Left ventricle myocardium inferior (tissue), 1 donor: ENCODE results near the gene MAN2B1. TPM values are rescaled to one million over a fixed set of nuclear protein-coding genes. Genes with fewer than 3 reads are reported as not detected.
"Not testable (repeated sequence)": the region's sequence is repeated elsewhere in the genome, so short reads cannot be mapped to it uniquely, and the experiment has no call there.

Experiments
- DNase-seq: peaks from one replicate; pipeline ENCODE4 v3.0.0-alpha.2; 2020
- H3K27ac ChIP-seq: fragments of 200-600 bp; replicated peaks from 2 replicates; pipeline ENCODE4 v1.8.0; 2021
- H3K27me3 ChIP-seq: fragments of 200-600 bp; 2 replicates; pipeline ENCODE4 v1.8.0; 2021; ENCODE audit warnings: low read depth
- H3K36me3 ChIP-seq: fragments of 200-600 bp; 2 replicates; pipeline ENCODE4 v1.8.0; 2021
- H3K4me1 ChIP-seq: fragments of 200-600 bp; 2 replicates; pipeline ENCODE4 v1.8.0; 2021
- H3K4me3 ChIP-seq: fragments of 200-600 bp; 2 replicates; pipeline ENCODE4 v1.8.0; 2021; ENCODE audit warnings: mild to moderate bottlenecking, moderate library complexity
- H3K9me3 ChIP-seq: fragments of 200-600 bp; replicated peaks from 2 replicates; pipeline ENCODE4 v1.8.0; 2021
- CTCF ChIP-seq: fragments of 200-600 bp; IDR thresholded peaks from 2 replicates; pipeline ENCODE4 v1.8.0; 2021; ENCODE audit warnings: antibody characterized with exemption, mild to moderate bottlenecking, borderline replicate concordance
- intact Hi-C: fragments of 100-400 bp; cut with micrococcal nuclease; formaldehyde crosslinking; loops from one replicate; pipeline ENCODE4 v1.11.0; 2022
- total RNA-seq: library from RNA; stranded (reverse); fragmentation: NEBNext Ultra II Directional; extraction: Animal tissue kit (Norgen Biotek cat#: 25700); gene quantifications from one replicate; pipeline ENCODE4 v1.2.1, GENCODE V29; 2021
- donor health status: DM: no; HTN: yes; CAD: no; lungs with severe emphysema.

Gene MAN2B1
- total RNA-seq, 1 donor from 2014 or later, result 26.7 TPM

GRCh38 chr19:12629215-12629614, 37.3 kb downstream of the MAN2B1 start:
- intact Hi-C loops, result no loop called here
- peaks cover 24% of the 10 kb centered on the region for H3K9me3 ChIP-seq
- H3K4me1 ChIP-seq, result no peaks in the 10 kb centered on the region
- no peak overlapping the region for H3K27ac ChIP-seq
- no peak for TF ChIP-seq CTCF
- no peaks in the 10 kb centered on the region for H3K27me3 ChIP-seq
- no peak for DNase-seq
- H3K36me3 ChIP-seq, result peaks cover 77% of the 10 kb centered on the region
- no peak overlapping the region for H3K4me3 ChIP-seq

GRCh38 chr19:12628040-12629022, 38.2 kb downstream of the MAN2B1 start:
- no peak overlapping the region for H3K4me3 ChIP-seq
- no peak for TF ChIP-seq CTCF

GRCh38 chr19:12626958-12627357, 39.6 kb downstream of the MAN2B1 start:
- intact Hi-C loops, result no loop called here
- no peak for TF ChIP-seq CTCF

More at GRCh38 chr19:12628040-12629022, 38.2 kb downstream of the MAN2B1 start:
- no peak for DNase-seq
- no peaks in the 10 kb centered on the region for H3K27me3 ChIP-seq
- peaks cover 24% of the 10 kb centered on the region for H3K9me3 ChIP-seq
- no peak overlapping the region for H3K27ac ChIP-seq
- peaks cover 86% of the 10 kb centered on the region for H3K36me3 ChIP-seq
- intact Hi-C loops, result no loop called here
- no peaks in the 10 kb centered on the region for H3K4me1 ChIP-seq

GRCh38 chr19:12623361-12624031, 43.0 kb downstream of the MAN2B1 start:
- intact Hi-C loops, result no loop called here
- no peak for DNase-seq
- Histone ChIP-seq H3K36me3 (peaks cover 72% of the 10 kb centered on the region), H3K4me1 (no peaks in the 10 kb centered on the region), H3K27ac (no peak overlapping the region), H3K4me3 (no peak overlapping the region), H3K9me3 (peaks cover 14% of the 10 kb centered on the region), H3K27me3 (no peaks in the 10 kb centered on the region)
- no peak for TF ChIP-seq CTCF

More at GRCh38 chr19:12626958-12627357, 39.6 kb downstream of the MAN2B1 start:
- H3K4me3 ChIP-seq, result no peak overlapping the region
- H3K9me3 ChIP-seq, result peaks cover 24% of the 10 kb centered on the region
- H3K36me3 ChIP-seq, result peaks cover 80% of the 10 kb centered on the region
- no peaks in the 10 kb centered on the region for H3K4me1 ChIP-seq
- H3K27ac ChIP-seq, result no peak overlapping the region
- no peaks in the 10 kb centered on the region for H3K27me3 ChIP-seq
- no peak for DNase-seq

- DNase-seq, intact Hi-C loops, H3K9me3 ChIP-seq, H3K27me3 ChIP-seq, H3K4me3 ChIP-seq, H3K27ac ChIP-seq: not testable (repeated sequence)
- peaks cover 51% of the 10 kb centered on the region for H3K36me3 ChIP-seq
- H3K4me1 ChIP-seq, result peaks cover 15% of the 10 kb centered on the region
Observed at GRCh38 chr19:12621253-12622024, 45.1 kb downstream of the MAN2B1 start.
